ENCODE measurements around the gene SKAP2.

The SKAP2 gene

DNA sequence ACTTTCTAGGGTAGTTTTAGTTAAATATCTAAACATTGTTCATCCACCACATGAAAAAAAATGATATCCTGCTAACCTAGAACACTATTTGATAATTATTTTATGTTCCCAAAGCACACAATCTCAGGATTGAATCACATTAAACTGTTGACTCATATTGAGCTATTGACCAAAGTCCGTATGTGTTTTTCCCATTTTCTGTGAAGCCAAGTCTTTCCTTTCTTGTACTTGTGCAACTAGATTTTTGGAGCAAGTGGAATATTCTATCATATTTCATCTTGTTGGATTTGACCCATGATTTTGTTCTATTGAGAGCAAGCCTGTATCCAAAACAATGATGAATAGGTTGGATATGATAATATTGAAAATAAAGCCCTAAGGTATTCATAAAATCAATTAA, 164.6 kb downstream of the SKAP2 start:
- no peak for DNase-seq (ENCODE audit: low read depth, low spot score)
- H3K27ac ChIP-seq, result no peak overlapping the region

DNA sequence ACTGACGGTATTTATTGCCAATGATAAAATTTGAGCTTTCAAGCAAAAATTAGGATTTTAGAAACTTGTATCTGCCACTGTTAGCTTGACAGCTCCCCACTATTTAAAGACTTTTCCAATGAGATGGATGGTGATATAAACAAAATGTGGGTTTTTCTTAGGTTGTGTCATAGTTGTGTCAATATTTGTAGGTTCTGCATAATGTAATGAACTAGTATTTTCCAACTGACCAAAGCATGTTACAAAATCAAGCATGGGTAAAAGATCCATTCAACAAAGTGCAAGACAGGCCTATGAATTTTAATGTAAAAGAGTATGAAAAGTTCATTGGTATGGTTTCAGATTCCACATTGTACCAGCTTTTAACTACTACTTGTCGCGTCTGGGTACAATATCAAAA, 165.6 kb downstream of the SKAP2 start:
- no peak overlapping the region for H3K27ac ChIP-seq

DNA sequence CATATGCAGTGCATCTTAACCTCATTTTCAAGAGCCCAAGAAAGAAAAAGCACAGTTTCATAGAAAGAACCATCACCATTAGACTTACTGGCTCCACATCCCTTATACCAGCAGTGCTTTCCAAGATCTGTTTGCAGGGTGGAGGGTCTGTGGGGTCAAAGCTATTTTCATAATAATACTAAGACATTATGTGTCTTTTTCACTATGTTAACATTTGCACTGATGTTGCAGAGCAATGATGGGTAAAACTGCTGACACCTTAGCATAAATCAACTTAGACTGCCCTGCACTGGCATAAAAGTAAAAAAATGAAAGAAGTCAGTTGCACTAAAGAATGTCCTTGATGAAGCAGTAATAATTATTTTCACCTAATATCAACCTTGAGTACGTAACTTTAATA, 166.2 kb downstream of the SKAP2 start:
- no peak for DNase-seq (ENCODE audit: low read depth, low spot score)
- H3K27ac ChIP-seq, result no peak overlapping the region

More for the DNA sequence above, 165.6 kb downstream of the SKAP2 start:
- no peak for DNase-seq (ENCODE audit: low read depth, low spot score)

DNA sequence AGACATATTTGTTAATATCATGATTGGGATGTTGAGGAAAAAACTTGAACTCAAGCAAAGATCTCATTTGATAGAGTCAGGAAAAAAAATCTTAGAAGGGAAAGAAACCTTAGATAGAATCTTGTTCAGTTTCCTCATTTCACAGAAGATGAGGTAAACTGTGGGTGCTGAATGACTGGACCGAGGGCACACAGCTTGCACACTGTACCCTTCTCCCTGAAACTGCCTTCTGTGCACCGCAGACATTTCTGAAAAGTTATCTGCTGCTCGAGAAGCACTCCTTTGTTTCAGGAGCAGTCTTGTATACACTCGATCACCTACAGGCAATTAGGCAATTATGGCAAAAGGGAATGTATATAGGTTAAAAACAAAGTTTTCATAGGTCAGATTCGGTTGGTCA, 167.4 kb downstream of the SKAP2 start:
- H3K27ac ChIP-seq, result no peak overlapping the region
- no peak for DNase-seq (ENCODE audit: low read depth, low spot score)

DNA sequence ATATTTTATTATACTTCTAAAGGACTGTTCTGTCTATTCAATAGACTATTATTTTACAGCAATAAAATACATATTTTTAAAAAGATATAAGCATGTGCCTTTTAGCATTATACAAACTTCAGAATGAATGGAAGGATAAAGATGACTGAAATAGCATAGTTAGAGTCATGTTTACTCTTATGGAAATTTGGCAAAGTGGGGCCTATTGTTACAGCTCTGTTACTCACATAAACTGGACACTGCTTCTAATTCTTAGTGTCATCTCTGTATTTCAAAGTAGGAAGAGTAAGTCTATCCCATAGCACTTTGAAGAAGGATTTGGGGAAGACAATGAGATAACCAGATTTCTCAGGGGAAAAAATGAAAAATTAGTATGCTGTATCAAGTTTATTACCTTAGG, 168.2 kb downstream of the SKAP2 start:
- DNase-seq (ENCODE audit: low read depth, low spot score), result no peak
- H3K27ac ChIP-seq, result no peak overlapping the region

DNA sequence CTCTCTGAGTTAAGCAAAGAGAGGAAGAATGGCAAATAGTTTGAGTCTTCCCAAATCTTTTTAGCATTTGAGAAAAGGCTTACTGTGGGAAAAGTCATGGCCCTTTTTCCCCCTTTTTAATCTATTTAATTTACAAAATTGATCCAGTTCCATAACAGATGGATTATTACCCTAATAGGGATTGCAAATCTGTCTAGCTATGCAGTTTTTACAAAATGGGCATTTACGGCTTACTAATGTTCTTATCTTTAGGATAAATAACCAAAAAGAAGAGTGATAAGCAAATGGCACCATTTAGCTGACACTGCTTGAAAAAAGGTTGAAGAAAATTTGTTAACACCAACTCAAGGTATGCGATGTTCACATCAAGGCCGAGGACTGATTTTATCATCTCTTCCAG, 169.7 kb downstream of the SKAP2 start:
- no peak for DNase-seq (ENCODE audit: low read depth, low spot score)
- H3K27ac ChIP-seq, result no peak overlapping the region

DNA sequence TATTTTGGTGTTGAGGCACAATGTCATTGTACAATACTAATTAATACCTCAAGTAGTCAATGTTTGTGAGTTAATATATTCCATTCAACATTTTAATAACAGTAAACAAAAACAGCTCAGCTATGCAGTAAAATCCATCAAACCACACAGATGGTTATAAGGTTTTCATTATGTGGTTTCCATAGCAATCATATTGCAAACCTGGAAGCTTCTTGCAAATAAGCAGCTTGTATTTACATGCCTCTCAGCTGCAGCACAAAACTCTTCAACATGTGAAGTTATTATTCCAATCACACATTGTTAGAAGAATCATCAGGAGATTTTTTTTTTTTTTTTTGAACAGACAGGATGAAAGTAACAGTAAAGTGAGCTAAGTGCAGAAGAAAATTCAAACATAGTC, 170.2 kb downstream of the SKAP2 start:
- no peak for DNase-seq (ENCODE audit: low read depth, low spot score)
- no peak overlapping the region for H3K27ac ChIP-seq

DNA sequence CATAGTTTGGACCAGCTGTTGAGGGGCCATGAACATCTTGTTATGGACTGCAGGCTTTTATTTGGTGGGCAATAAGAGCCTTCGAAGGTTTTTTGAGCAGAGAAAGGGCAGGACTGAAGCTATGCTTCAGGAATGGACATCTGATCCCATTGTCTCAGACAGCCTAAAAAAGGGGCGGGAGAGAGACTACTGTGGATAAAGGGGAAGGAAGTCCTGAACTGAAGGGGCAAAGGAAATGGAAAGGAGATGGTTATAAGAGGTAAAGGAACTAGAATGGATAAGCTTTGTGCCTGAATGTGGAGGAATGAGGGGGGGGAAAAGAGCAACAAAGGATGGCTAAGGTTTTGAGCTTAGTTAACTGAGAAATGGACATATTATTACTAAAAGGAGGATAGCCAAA, 172.5 kb downstream of the SKAP2 start:
- no peak for DNase-seq (ENCODE audit: low read depth, low spot score)
- peak overlapping the region; percentile 3 for H3K27ac ChIP-seq

DNA sequence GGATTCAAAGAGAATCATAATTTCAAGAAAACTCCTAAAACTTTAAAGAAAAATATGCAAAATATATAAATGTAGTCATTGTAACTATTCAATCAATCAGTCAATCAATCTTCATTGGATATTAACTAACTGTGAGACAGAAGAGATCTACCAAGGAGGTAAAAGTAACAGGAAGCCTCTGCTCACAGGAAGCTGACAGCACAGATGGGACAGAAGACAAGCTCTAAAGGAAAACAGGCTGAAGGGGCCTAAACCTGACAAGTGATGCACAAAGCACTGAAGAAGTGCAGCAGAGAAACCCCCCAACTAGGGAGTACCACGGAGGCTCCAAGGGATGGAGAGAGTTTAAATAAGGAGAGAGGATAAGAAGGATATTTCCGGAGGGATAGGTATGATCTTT, 173.0 kb downstream of the SKAP2 start:
- DNase-seq (ENCODE audit: low read depth, low spot score), result no peak
- no peak overlapping the region for H3K27ac ChIP-seq

DNA sequence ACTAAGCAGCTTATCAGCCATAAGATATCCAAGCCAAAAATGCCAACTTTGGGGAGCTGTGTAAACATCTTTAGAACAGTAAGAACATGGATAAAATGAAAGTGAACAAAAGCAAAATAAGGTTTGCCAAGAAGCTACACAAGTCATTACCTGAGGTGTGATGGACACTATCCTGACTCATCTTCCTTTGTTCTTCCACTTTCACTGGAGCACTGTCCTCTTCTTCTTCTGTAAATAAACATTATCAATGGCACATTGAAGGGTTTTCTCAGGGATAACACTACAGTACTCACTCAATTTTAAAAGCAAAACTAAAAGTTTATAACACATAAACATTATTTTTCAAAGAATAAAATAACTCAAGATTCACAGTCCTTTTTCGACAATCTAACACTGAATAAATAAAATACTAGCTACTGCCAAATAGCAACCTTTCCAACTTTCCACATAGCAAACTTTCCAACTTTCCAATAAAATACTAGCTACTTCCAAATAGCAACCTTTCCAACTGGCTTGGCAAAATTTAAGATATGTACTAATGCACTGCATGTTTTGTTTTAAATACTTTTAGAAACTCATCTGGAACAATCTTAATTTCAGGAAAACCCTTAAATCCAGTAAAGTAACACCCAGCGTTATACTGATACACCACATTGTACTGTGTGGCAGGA, 174.1 kb downstream of the SKAP2 start:
- no peak for DNase-seq (ENCODE audit: low read depth, low spot score)
- H3K27ac ChIP-seq, result no peak overlapping the region

DNA sequence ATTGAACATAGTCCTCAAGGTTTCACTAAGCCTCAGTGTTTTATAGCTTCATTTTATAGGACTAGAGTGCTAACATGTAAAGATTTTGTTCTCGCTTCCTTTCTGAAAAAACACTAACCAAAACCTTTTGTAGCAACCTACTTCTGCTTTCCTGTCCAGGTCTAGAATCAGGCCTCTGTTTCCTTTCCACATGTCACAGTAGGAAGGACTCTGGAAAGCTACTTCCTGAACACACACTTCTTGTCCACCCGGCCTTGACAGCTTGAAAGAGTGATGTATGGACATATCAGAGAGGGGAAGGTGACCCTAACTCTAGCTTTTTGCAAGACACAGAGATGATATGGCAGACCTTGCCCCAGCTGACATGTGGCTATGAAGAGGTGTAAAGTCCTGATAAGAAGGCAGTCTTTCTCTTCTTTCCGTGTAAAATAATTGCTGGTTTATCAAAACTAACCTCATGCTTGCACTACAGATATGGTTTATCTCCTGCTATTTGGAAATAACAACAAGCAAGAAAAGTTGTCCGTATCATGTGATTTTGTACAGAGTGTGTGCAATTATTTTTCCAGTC, 175.4 kb downstream of the SKAP2 start:
- no peak for DNase-seq (ENCODE audit: low read depth, low spot score)
- no peak overlapping the region for H3K27ac ChIP-seq

DNA sequence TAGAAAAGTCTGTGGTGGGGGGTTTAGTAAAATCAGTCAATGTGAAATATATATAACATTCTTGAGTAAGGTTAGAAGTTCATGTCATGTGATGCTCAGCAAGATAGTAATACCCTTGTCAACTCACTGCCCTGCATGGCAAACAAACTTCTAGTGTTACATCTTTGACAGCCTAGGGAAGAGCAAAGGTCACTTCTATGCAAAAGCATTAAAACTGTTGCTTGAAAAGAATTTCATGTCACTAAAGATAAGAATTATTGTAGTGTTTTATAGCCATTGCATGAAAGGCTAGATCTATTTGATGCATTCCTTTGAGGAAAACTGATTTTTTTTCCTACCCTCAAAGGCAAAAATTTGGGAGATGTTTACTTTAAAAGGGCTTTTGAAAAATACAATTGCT, 176.0 kb downstream of the SKAP2 start:
- H3K27ac ChIP-seq, result no peak overlapping the region
- DNase-seq (ENCODE audit: low read depth, low spot score), result no peak

DNA sequence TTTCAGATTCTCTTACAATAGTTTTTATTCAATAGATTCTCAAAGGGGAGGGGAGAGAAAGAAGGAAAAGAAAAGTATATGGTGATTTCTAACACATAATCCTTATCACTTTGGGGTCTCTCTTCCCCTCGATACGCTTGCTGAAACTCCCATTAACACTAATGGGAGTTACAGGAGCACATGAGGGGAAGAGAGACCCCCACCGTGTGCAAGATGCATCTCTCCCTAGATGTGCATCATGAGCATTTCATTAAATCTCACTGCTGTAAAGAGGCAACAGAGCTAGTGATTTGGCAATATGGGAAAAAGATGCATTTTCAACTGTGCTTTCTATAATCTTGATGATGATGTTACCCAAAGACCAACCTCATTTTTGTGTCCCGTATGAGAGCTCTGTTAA, 177.4 kb downstream of the SKAP2 start:
- DNase-seq (ENCODE audit: low read depth, low spot score), result no peak

DNA sequence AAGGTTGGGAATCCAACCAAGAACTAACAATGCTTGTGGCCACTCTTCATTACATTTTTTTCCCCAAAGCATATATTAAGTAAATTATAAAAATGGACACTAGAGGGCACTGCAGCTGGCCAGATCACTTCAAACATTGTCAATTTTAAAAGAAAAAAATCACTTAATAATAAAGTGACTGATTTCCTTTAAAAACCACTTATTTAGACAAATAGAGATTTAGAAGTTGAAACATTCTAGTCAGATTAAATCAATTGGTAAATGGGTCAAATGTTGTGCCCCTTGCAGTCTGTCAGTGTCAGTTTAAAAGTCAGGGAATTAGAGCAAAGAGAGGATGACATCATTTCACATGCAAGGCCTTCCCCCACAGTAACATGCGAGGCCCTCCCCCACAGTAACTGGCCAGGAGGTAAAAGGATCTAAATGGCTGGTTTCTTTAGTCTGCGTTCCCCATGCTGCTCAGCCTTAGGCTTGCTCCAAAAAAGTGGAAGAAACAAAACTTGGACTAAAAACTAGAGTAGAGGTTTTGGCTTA, 177.9 kb downstream of the SKAP2 start:
- no peak overlapping the region for H3K27ac ChIP-seq
- no peak for DNase-seq (ENCODE audit: low read depth, low spot score)

More for the DNA sequence above, 177.4 kb downstream of the SKAP2 start:
- no peak overlapping the region for H3K27ac ChIP-seq

DNA sequence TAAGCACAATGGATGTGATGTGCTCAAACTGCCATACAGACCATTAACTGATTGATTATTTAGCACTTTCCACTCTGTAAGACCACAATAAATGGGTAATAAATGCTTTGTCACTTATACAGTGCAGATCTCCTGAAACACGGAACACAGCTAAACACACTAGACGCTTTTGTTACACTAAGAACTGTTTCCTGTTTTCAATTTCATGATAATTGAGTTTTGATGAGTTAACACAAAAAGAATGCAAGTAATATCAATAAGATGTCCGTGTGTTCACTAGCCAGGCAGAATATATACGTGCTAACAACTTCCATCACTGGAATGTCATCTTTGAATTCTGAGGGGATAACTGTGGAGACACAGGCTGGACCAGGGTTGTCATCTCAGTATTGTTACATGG, 178.8 kb downstream of the SKAP2 start:
- H3K27ac ChIP-seq, result no peak overlapping the region
- no peak for DNase-seq (ENCODE audit: low read depth, low spot score)

DNA sequence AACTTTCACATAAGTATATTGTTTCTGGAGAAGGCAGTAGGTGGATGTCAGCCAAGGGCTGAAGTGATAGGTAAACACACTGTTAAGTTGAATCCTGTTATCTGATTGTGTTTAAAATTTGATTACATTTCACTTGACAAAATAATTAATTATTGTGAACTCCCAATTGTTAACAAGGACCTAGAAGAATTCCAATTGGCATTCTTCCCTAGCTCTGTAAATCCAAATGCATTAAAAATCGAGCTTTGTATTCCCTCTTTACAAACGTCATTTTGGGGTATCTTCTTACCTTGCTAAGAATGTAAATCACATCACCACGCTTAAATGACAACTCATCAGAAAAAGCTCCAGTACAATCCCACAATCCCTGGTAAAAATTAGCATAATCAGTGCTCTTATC, 179.9 kb downstream of the SKAP2 start:
- no peak for DNase-seq (ENCODE audit: low read depth, low spot score)
- H3K27ac ChIP-seq, result no peak overlapping the region

DNA sequence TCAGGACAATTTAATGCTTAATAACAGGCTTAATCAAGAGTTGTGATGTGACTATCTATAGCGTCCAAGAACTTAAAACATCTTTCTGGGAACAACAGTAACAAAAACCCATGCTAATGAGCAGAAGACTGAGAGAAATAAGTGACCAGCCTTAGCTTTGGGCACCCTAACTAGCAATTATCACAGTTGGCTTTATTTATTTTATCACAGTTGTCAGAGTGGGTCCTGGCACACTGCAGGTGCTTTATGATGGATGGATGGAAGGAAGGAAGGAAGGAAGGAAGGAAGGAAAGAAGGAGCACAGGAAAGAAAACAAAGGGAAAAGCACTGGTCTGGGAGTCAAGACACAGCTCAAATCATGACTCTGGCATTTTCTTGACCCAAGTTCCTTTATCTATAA, 181.1 kb downstream of the SKAP2 start:
- no peak for DNase-seq (ENCODE audit: low read depth, low spot score)
- H3K27ac ChIP-seq, result no peak overlapping the region

DNA sequence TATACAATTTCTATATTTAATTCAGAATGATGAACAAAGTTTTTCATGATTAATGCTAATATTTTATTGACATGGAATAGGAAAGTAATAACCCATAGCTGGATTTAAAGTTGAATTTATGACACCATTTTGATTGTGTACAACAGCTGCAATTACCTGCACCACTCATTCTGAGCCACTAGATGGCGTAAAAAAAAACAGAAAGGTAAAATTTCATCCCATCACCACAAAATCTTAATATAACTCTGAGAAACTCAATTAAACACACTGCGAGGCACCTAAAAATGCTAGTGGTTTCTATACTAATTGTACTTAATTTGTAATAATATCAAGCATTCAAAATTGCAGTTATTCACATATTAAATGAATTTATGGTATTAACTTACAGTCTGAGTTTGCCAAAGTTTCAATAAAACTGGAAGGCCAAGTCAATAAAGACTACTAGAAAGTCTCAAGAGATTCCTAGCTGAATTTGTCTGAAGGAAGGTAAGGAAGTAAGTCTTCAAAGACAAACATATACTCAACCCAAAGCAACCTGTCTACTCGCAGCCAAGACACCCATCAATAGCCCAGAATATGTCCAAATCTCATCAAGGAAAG, 182.5 kb downstream of the SKAP2 start:
- no peak for DNase-seq (ENCODE audit: low read depth, low spot score)
- no peak overlapping the region for H3K27ac ChIP-seq

DNA sequence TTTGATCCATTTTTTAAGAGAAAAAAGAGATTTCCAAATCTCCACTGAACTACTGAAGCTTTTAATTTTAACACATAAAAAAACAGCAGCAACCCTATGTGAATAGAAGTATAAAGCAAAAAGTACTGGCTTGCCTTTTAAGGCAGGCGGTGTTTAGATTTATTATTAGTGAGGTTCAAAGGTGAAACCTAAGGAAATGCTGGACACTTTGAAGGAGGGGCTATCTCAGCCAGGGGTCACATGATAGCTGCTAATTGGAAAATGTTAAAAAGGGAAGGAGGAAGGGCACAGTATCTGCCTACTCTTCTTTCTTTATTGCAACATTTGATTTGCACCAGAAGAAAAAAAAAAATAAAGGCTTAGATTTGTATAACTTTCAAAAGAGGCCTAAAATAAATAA, 183.8 kb downstream of the SKAP2 start:
- no peak for DNase-seq (ENCODE audit: low read depth, low spot score)
- H3K27ac ChIP-seq, result no peak overlapping the region

DNA sequence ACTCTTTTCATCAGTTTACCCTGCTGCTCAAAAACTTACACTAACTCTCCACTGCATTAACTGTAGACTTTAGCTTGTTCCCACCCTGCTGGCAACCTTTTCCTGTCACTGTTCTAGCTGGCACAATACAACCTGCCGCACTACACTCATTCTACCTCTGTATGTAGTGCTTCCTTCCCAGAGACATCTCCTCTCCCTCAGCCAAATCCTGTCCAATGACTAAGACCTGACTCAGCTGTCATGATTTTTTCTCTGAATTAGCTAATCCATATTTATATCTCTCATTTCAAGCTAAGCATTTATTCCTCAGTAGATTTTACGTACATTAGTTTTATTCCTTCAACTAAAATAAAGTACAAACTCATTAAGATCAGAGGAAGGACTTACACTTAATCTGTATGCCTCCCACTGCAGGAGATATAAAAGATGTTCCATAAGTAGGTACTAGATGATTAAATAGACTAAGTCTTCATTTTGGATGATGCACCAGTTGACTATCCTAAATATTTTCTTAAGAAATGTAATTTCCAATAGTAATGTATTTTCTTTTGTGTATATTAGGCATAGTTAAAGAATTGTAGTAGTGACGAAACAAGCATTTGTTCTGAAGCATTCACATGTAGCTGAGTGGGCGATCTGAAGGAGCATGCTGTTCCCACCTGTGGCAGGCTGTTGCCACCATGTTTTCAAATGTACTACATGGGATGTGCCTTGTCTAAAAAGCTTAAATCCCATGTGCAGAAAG, 189.1 kb downstream of the SKAP2 start:
- DNase-seq (ENCODE audit: low read depth, low spot score), result peak; percentile 22
- H3K27ac ChIP-seq, result no peak overlapping the region

DNA sequence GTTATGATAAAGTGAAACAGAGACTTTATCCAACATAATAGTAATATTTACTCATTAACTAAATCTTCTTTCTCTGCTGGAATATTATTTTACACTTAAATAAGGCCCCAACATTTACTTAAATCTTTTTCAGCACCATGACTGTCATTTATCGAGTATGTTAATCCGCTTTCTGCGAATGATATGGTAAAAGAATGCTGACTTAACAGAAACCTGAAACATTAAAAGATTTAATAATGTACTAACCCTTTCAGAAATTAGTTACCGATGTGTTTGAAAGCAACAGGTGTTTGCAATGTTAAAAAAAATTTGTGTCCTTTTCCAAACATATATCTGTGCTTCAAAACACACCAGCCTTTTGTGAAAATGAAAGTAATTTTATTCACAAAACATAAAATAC, 190.5 kb downstream of the SKAP2 start:
- no peak overlapping the region for H3K27ac ChIP-seq
- DNase-seq (ENCODE audit: low read depth, low spot score), result no peak

All from epithelial cell of prostate (primary cell).